HepG2 (cell line): ENCODE data around the gene FCHO1. TPM values are rescaled to one million over a fixed set of nuclear protein-coding genes. Genes with fewer than 3 reads are reported as not detected.

ENCODE experiments used
- ATAC-seq: fragments of 200-7000 bp; cut with Tn5 transposase; 3 replicates; pipeline ENCODE4 v1.9.1; 2020; ENCODE audit warnings: mild to moderate bottlenecking, moderate library complexity
- BruUV-seq: library from RNA; stranded (reverse); fragments of 400-500 nt; replicated peaks from 2 replicates; lab custom pipeline; 2021; lab: Mats Ljungman, UMichigan
- CTCF ChIA-PET: fragments of 300-600 bp; formaldehyde crosslinking; extraction: SDS; loops from one replicate; lab custom pipeline; 2021; ENCODE audit warnings: low total read pairs, inconsistent platforms, low intra/inter-chr PET ratio; lab: Yijun Ruan, JAX
- POLR2A ChIA-PET: fragments of 350-600 bp; sonication (Branson Sonifier 250); formaldehyde crosslinking; loops from one replicate; lab custom pipeline; 2020; ENCODE audit warnings: antibody characterized with exemption, inconsistent platforms; lab: Yijun Ruan, JAX
- DNase-seq: peaks from one replicate; pipeline ENCODE4 v3.0.0-alpha.2; 2015; ENCODE audit warnings: low spot score
- FAIRE-seq: peaks from 3 replicates; lab custom pipeline; 2011; peaks lifted over from hg19 to GRCh38; lab: Jason Lieb, UNC
- H2AFZ ChIP-seq: one replicate; pipeline ENCODE4 v1.6.1; 2011; ENCODE audit warnings: low read length, inconsistent platforms
- H3K27ac ChIP-seq: fragments of 300-600 bp; 3 replicates; pipeline ENCODE4 v1.8.0; 2011; ENCODE audit warnings: mixed run types, mild to moderate bottlenecking, mixed read lengths, low read length, inconsistent platforms; ENCODE audit not compliant: insufficient read depth; ENCODE audit errors: extremely low read length
- H3K27me3 ChIP-seq, 2 experiments: fragments of 200-600 bp in 1 of 2; 2 replicates in 1 of 2; 3 replicates in 1 of 2; pipeline versions ENCODE4 v1.6.0 to v1.8.0; 2011; ENCODE audit warnings: low read length in 2 of 2, mild to moderate bottlenecking in 2 of 2, moderate library complexity in 2 of 2, inconsistent platforms in 1 of 2; ENCODE audit not compliant: insufficient read depth in 2 of 2, control insufficient read depth in 1 of 2
- H3K36me3 ChIP-seq, 2 experiments: fragments of 200-600 bp in 1 of 2; replicated peaks in 1 of 2; 2 replicates in 1 of 2; 3 replicates in 1 of 2; pipeline versions ENCODE4 v1.5.1 to v1.8.0; 2011; ENCODE audit warnings: low read length in 2 of 2, inconsistent platforms in 1 of 2; ENCODE audit not compliant: insufficient read depth in 2 of 2, control insufficient read depth in 1 of 2
- H3K4me1 ChIP-seq: 2 replicates; pipeline ENCODE4 v1.5.1; 2012; ENCODE audit warnings: low read length, inconsistent platforms; ENCODE audit not compliant: insufficient read depth
- H3K4me2 ChIP-seq: 2 replicates; pipeline ENCODE4 v1.6.0; 2011; ENCODE audit warnings: low read depth, low read length, inconsistent platforms
- H3K4me3 ChIP-seq, 3 experiments: fragments of 200-600 bp in 1 of 3; sonication (generic), shearing (Covaris generic) in 1 of 3; replicated peaks in 1 of 3; 2 replicates each; pipeline ENCODE4 v1.5.1; 2011 to 2016; ENCODE audit warnings: low read length in 3 of 3, inconsistent platforms in 2 of 3, low read depth in 2 of 3, mild to moderate bottlenecking in 2 of 3, control low read depth in 1 of 3, mixed read lengths in 1 of 3; ENCODE audit not compliant: insufficient read depth in 1 of 3
- H3K79me2 ChIP-seq: one replicate; pipeline ENCODE4 v1.6.1; 2011; ENCODE audit warnings: low read length, inconsistent platforms; ENCODE audit not compliant: insufficient read depth
- H3K9ac ChIP-seq: 2 replicates; pipeline ENCODE4 v1.6.0; 2011; ENCODE audit warnings: mild to moderate bottlenecking, low read depth, low read length, inconsistent platforms; ENCODE audit not compliant: insufficient read depth
- H3K9me3 ChIP-seq: 2 replicates; pipeline ENCODE4 v1.5.1; 2012; ENCODE audit warnings: mild to moderate bottlenecking, low read length
- H4K20me1 ChIP-seq: 2 replicates; pipeline ENCODE4 v1.6.0; 2011; ENCODE audit warnings: inconsistent platforms, mild to moderate bottlenecking, low read length, moderate library complexity; ENCODE audit not compliant: insufficient read depth
- ARNT ChIP-seq: fragments of 450-650 bp; IDR thresholded peaks from 2 replicates; pipeline ENCODE4 v1.6.1; 2017
- KMT2A ChIP-seq: sonication (generic); formaldehyde crosslinking; IDR thresholded peaks from 2 replicates; pipeline ENCODE4 v1.4.0; 2020; ENCODE audit warnings: missing genetic modification reagents
- TMF1 ChIP-seq: sonication (generic); formaldehyde crosslinking; IDR thresholded peaks from 2 replicates; pipeline ENCODE4 v1.8.1; 2022; ENCODE audit warnings: low read depth, missing genetic modification reagents
- ZBED4 ChIP-seq: sonication (generic); formaldehyde crosslinking; IDR thresholded peaks from 2 replicates; pipeline ENCODE4 v1.4.0; 2020; ENCODE audit warnings: missing genetic modification reagents, borderline replicate concordance
- ZFX ChIP-seq: sonication (generic); formaldehyde crosslinking; IDR thresholded peaks from 2 replicates; pipeline ENCODE4 v1.4.0; 2020; ENCODE audit warnings: mild to moderate bottlenecking, low read depth, missing genetic modification reagents, moderate library complexity
- ZNF121 ChIP-seq: sonication (generic); formaldehyde crosslinking; IDR thresholded peaks from 2 replicates; pipeline ENCODE4 v1.5.0; 2020; ENCODE audit warnings: mild to moderate bottlenecking, missing genetic modification reagents
- ZNF3 ChIP-seq: IDR thresholded peaks from 2 replicates; pipeline ENCODE4 v1.7.0; 2017; ENCODE audit warnings: inconsistent platforms
- ZNF616 ChIP-seq: sonication (generic); formaldehyde crosslinking; IDR thresholded peaks from 2 replicates; pipeline ENCODE4 v1.5.0; 2020; ENCODE audit warnings: low read depth, mild to moderate bottlenecking, missing genetic modification reagents
- ZNF770 ChIP-seq: sonication (generic); formaldehyde crosslinking; IDR thresholded peaks from 2 replicates; pipeline ENCODE4 v1.5.0; 2020; ENCODE audit warnings: mild to moderate bottlenecking, missing genetic modification reagents
- WGBS: methylation state at CpG from one replicate; pipeline ENCODE4 v1.1.6; 2017; ENCODE audit warnings: low lambda C conversion rate; 5-methylcytosine and 5-hydroxymethylcytosine counted together
- in situ Hi-C: cut with HindIII; loops from 2 replicates; pipeline ENCODE4 v1.10.0; 2017; ENCODE audit warnings: low pct_unique_long_range_greater_than_20kb; ENCODE audit not compliant: extremely low pct_ligation_motif_present
- intact Hi-C: fragments of 100-400 bp; cut with micrococcal nuclease; formaldehyde crosslinking; loops from one replicate; pipeline ENCODE4 v1.10.0; 2022; ENCODE audit not compliant: unreplicated experiment
- polyA plus RNA-seq, 8 experiments: library from polyadenylated mRNA; depleted of rRNA in 3 of 8; stranded (reverse) in 7 of 8; unstranded in 1 of 8; fragments of >200 nt; fragmentation: Illumina TruSeq in 4 of 8; extraction: Trizol in 4 of 8; gene quantifications; 2 replicates each; pipeline versions ENCODE4 v1.2.1 to v1.2.3, GENCODE V29; 2011 to 2016; ENCODE audit warnings: low read depth in 4 of 8, missing spikeins in 1 of 8, mixed read lengths in 1 of 8; ENCODE audit not compliant: insufficient read depth in 1 of 8
- total RNA-seq, 5 experiments: library from RNA; depleted of rRNA; stranded (reverse); fragments of >200 nt; fragmentation: Illumina TruSeq; extraction: Trizol; gene quantifications; 2 replicates each; pipeline ENCODE4 v1.2.3, GENCODE V29; 2016; ENCODE audit warnings: low read depth in 1 of 5

The FCHO1 gene
- total and polyA plus RNA-seq, 2 of the 13 experiments (the other 11 are each of a cell fraction or from before 2014, with no cell fraction given), result 1.3 to 3.1 TPM

- no peaks in the 10 kb centered on the region for H3K79me2 ChIP-seq
- no TSS peak for BruUV-seq
- FAIRE-seq (peak; percentile 39), ATAC-seq (peak; percentile 56), DNase-seq (no peak)
- ChIA-PET CTCF (no interaction called here), POLR2A (interaction anchor here (1.0 to 1.1 kb wide), 2 partner anchors 13 to 106 kb away, joined by 3 read pairs; no protein-coding TSS in a partner anchor)
- no peaks in the 10 kb centered on the region for H3K27me3 ChIP-seq
- no peak overlapping the region for H3K4me3 ChIP-seq
- H3K4me2 ChIP-seq, result peak overlapping the region; percentile 29
- TF ChIP-seq ZFX (CRISPR knock-in tag) (0 out of 2 replicates have a peak, but pooled peaks have one; percentile 25), ZNF616 (CRISPR knock-in tag) (no peak), ZNF770 (CRISPR knock-in tag) (peak; percentile 49; the same call in 1 of the 2 replicates), ZBED4 (CRISPR knock-in tag) (0 out of 2 replicates have a peak, but pooled peaks have one; percentile 25), ARNT (no peak), ZNF3 (peak; percentile 88), KMT2A (no peak), TMF1 (no peak), ZNF121 (CRISPR knock-in tag) (peak; percentile 82)
- WGBS, result 57% methylated on average over 7 of the region's 7 CpGs
- H3K27ac ChIP-seq, result peak overlapping the region; percentile 26
- H2AFZ ChIP-seq, result no peak overlapping the region
- H4K20me1 ChIP-seq, result no peaks in the 10 kb centered on the region
- peaks cover 62% of the 10 kb centered on the region for H3K4me1 ChIP-seq
- no peaks in the 10 kb centered on the region for H3K36me3 ChIP-seq
- H3K9me3 ChIP-seq, result no peaks in the 10 kb centered on the region
- in situ Hi-C loops, result no loop called here
- intact Hi-C loops, result no loop called here
- no peak overlapping the region for H3K9ac ChIP-seq
These were observed 1.8 kb downstream of the FCHO1 start for GRCh38 chr19:17752865-17753639.
